GM18870 (cell line): Measurements from ENCODE around the gene SNX7.

Experiments
- ATAC-seq: cut with Tn5 transposase; IDR thresholded peaks from one replicate; pipeline ENCODE4 v1.9.1; 2021; ENCODE audit warnings: moderate library complexity; ENCODE audit not compliant: unreplicated experiment

SNX7 gene

GRCh38 chr1:98763488-98764150 is 102.1 kb downstream of the SNX7 start:
- no peak for ATAC-seq

GRCh38 chr1:98764485-98764884 is 103.0 kb downstream of the SNX7 start:
- no peak for ATAC-seq

GRCh38 chr1:98766255-98766654 is 104.7 kb downstream of the SNX7 start:
- ATAC-seq: peak; percentile 81

DNA sequence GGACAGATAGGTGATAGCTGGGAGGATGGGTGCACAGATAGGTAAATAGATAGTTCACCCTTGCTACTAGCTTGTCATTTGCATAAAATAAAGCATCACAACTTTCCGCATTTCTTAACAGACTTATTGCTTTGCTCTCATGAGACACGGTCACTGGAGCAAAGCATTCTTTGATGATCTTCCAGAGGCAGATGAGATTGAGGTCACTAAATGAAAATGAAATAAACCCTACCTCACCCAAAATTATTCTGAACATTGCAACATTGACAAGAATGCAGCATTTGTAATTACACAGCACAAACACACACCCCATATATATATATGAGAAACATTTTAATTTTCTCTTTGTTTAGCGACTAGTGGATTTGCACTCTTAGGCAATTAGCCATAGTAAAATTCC is 107.6 kb downstream of the SNX7 start:
- ATAC-seq: no peak

- ATAC-seq: no peak
Observed at GRCh38 chr1:98781906-98782305, 120.4 kb downstream of the SNX7 start.

DNA sequence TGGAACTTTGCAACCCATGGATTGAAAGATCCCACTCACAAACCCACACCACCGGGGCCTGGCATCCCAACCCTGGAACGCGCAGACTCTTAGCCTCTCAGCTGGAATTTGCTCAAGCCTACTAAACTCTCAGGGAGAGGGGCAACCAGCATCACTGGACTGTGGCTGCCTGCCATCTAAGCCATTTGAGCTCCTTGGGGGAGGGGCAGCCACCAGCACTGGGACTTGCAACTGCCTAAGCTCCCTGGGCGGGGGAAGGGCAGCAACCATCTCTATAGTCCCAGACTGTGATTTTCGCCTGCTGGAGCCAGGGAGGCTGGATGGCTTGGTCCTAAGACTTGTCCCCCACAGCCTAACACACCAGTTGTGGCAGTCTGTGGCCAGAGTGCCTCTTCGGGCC is 122.3 kb downstream of the SNX7 start:
- no peak for ATAC-seq

DNA sequence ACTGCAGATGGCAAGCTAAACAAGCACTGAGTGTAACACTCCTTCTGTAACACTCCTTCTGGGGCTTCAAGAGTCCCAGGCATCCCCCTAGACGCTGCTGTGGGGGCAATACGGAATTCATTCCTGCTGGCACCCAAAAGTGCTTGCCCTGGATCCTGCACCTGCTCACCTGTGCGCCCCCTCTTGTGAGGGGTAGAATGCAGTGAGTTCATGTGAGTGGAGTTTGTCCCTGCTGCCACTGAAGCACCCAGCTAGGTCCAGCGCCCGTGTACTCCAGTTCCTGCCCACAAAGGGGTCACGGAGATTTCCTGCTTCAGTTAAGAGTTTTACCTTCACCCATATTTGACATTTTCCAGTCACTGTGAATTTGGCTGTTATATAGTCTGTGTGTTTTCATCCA is 130.0 kb downstream of the SNX7 start:
- ATAC-seq: no peak

- no peak for ATAC-seq
Observed at GRCh38 chr1:98792123-98792522, 130.6 kb downstream of the SNX7 start.

DNA sequence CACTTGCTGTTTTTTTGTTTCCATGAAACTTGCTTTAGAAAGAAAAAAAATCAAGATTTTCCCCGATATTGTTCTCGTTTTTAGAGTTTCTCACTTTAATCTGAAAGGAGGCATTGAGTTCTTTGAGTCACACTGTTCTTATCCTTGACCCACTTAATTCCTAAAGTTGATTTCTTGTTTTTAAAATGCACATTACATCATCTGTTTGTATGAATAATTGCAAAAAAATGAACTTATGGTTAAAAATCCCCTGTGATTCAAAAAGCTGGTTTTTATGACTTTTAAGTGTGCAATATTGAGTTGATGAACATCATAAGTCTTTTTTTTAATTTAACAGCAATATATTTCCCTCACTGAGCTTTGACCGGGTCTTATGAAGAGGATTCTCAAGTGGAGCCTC is 131.6 kb downstream of the SNX7 start:
- no peak for ATAC-seq

DNA sequence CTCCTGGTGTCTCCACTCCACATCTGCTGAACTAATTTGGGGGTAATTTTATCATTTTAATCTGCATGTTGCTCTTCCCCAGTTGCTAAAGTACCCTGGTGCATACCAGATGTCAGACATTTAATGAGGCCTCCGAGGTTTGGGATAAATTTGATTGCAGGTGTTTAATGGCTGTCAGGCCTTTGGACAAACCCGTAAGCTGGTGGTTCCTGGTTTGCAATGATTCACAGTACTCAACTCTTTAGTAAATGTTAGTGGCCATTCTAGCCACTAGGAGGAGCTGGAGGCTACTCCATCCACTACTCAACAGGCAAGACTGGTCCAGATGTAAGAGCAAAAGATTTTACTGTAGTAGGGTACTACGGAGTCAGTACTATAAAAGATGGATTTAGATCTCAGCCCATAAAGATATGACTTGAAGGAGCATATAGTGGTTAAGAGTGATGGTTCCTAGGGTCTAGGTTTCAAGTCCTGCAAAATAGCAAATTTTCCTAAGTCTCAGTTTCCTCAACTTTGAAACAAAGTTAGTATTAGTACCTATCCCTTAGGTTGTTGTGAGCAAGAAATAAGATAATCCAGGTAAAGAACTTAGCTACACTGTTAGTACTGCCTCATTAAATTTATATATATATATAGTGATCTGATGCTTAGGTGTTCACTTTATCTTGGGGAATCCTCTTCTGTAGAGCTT is 132.8 kb downstream of the SNX7 start:
- peak; percentile 93 for ATAC-seq

DNA sequence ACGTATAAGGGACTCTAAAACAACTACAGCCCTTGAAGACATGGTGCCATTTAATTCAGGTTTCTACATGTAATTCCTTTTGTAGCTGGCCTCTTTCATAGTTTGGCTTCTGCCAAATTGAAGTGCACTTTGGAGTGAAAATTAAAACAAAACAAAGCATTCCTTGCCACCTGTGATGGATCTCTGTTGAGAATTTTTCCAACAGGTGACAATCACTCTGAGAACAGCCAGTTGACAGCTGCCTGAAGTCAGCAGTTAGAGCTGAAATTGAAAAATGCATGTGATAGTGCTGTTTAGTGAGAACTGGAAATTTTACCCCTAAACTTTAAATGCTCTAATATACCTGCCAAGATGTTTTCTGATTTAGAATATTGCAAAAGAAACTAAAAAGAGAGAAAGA is 134.5 kb downstream of the SNX7 start:
- ATAC-seq: no peak

GRCh38 chr1:98797506-98797905 is 136.0 kb downstream of the SNX7 start:
- ATAC-seq: no peak
